NCI-H82 (cell line): ENCODE measurements around the gene TRPV6.
A peak's percentile ranks its signal among the peaks of the same experiment; 100 is the strongest.

Experiments
- DNase-seq: peaks from one replicate; lab custom pipeline; 2025; lab: John Stamatoyannopoulos, UW

Gene TRPV6

GRCh38 chr7:142883571-142884285 is 1.8 kb downstream of the TRPV6 start:
- DNase-seq, result no peak

GRCh38 chr7:142883145-142883544 is 2.4 kb downstream of the TRPV6 start:
- no peak for DNase-seq

- no peak for DNase-seq
Observed at GRCh38 chr7:142882338-142882678, 3.2 kb downstream of the TRPV6 start.

GRCh38 chr7:142881586-142882337 is 3.8 kb downstream of the TRPV6 start:
- no peak for DNase-seq

- DNase-seq, result peak; percentile 55
Observed at GRCh38 chr7:142880876-142881505, 4.6 kb downstream of the TRPV6 start.

GRCh38 chr7:142879060-142879459 is 6.5 kb downstream of the TRPV6 start:
- no peak for DNase-seq

GRCh38 chr7:142878315-142878714 is 7.2 kb downstream of the TRPV6 start:
- DNase-seq, result no peak

- DNase-seq, result no peak
Observed at GRCh38 chr7:142876991-142877910, 8.3 kb downstream of the TRPV6 start.

GRCh38 chr7:142876236-142876960 is 9.1 kb downstream of the TRPV6 start:
- no peak for DNase-seq

- no peak for DNase-seq
Observed at GRCh38 chr7:142875456-142875855, 10.1 kb downstream of the TRPV6 start.

GRCh38 chr7:142874837-142875236 is 10.7 kb downstream of the TRPV6 start:
- DNase-seq, result no peak

- no peak for DNase-seq
Observed at GRCh38 chr7:142874409-142874808, 11.1 kb downstream of the TRPV6 start.

GRCh38 chr7:142873871-142874270 is 11.7 kb downstream of the TRPV6 start:
- no peak for DNase-seq

GRCh38 chr7:142873281-142873784 is 12.2 kb downstream of the TRPV6 start:
- peak; percentile 55 for DNase-seq

- DNase-seq, result no peak
Observed at GRCh38 chr7:142872106-142872675, 13.4 kb downstream of the TRPV6 start.

GRCh38 chr7:142871260-142872105 is 14.1 kb downstream of the TRPV6 start:
- DNase-seq, result no peak

- peak; percentile 6 for DNase-seq
Observed at GRCh38 chr7:142870566-142871259, 14.8 kb downstream of the TRPV6 start.

GRCh38 chr7:142870147-142870559 is 15.4 kb downstream of the TRPV6 start:
- DNase-seq, result no peak

- no peak for DNase-seq
Observed at GRCh38 chr7:142869434-142869833, 16.1 kb downstream of the TRPV6 start.
